GM18951 (cell line): ENCODE results near the gene SF1.

Source experiments
- POLR2A ChIP-seq: IDR thresholded peaks from 4 replicates; pipeline ENCODE4 v1.6.1; 2011; ENCODE audit warnings: mild to moderate bottlenecking; ENCODE audit not compliant: insufficient read length, insufficient read depth; ENCODE audit errors: extremely low read depth
- in situ Hi-C: fragments of 300-500 bp; cut with MboI; formaldehyde crosslinking; loops from one replicate; pipeline ENCODE4 v1.12.0; 2022; ENCODE audit warnings: low sequenced_read_pairs, mixed read lengths, inconsistent platforms; ENCODE audit not compliant: unreplicated experiment

Gene SF1

DNA sequence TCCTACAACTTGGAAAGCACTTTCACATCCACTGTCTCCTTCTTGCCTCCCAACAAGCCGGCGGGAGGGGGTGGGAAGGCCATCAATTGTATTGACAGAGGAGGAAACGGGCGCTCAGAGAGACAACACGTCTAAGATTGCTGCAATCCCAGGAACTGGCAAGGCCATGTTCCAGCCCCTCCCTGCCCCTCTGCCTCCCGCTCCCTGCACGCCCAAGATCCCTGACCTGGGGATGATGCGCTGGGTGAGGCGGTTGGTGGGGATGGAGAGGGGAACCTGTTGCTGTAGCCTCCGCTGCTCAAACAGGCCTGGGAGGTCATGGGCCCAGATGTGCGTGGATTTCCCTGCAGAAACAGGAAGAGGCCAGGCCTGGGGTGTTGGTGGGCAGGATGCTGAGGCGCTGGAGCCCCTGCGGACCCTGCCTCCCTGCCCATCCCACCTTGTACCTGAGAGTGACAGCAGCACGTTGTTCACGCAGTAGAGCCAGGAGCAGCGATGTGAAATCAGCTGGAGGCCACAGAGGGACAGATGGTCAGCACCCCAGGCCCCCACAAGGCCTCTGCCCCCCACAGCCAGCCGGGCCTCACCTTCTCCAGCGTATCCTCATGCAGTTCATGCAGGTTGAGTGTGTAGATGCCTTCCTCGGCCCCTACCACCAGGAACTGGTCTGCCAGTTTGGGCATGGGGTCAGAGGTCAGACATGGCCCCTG is 17.9 kb upstream of the SF1 start:
- in situ Hi-C loops = no loop called here
- no peak for TF ChIP-seq POLR2A

DNA sequence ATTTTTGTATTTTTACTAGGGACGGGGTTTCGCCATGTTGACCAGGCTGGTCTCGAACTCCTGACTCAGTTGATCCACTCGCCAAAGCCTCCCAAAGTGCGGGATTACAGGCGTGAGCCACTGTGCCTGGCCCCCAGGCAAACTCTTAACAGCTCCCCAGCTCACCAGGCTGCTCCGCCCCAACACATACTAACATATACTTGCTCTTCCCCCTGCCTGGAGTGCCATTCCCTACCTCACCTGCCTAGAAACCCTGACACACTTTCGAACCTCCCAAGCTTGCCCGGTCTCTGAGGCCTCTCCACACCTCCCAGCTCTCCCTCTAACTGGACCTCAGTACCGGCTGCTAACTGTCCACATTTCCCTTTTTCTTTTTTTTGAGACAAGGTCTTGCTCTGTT is 16.2 kb upstream of the SF1 start:
- in situ Hi-C loops = no loop called here

DNA sequence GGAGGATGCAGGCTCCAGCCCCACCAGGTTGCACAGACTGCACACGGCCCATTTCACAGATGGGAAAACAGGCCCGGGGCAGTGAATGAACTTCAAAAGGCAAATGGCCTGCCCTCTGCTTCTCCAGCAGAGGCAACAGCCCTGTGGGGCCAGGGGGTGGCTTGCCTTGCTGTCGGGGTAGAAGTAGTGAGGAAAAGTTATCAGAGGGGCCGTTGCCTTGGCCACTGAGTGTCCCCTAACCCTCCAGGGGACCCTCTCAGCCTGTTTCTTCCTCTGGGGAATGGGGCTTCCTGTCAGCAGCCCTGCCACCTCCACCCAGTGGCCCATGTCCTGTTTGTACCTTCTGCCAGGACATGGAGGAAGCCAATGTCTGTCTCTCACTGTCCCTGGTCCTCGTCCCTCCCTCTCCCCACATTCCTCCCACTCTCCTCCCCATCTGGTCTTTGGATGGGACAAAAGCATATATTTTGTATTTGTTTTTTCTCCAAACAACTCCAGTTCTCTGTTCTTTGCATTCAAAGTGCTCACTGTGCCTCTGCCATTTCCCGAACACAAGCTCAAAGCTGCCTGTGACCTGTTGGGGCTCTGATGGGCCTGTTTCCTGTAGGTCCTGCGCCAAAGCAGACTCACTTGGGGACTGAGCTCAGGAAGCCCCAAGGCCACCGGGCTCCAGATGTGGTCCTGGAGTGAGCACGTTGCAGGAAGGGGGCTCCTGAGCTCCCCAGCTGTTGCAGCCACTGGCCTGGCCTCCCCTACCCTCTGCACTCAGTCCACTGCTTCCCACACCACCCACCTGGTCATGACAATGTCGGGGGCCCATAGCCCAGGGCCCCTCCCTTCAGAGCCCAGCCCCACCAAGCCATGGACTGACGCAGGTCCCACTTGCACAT is 15.2 kb upstream of the SF1 start:
- in situ Hi-C loops = no loop called here
- TF ChIP-seq POLR2A = no peak

More for the DNA sequence above, 16.2 kb upstream of the SF1 start:
- TF ChIP-seq POLR2A = no peak

DNA sequence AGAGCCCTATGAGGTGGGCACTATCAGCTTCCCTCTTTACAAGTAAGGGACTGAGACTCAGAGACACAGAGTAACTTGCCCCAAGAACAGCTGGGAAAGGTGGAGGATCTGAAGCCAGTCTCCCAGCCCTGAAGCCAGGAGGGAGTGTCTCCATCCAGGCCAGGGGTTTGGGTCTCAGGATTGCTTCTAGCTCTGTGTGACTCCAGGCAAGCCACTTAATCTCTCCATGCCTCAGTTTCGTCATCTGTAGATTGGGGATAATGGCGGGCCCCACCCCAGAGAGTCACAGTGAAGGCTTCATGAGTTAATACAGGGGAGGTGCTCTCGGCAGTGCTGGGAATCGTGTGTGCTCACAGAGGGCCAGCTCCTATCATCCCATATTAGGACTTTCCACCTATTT is 14.1 kb upstream of the SF1 start:
- TF ChIP-seq POLR2A = no peak
- in situ Hi-C loops = no loop called here

DNA sequence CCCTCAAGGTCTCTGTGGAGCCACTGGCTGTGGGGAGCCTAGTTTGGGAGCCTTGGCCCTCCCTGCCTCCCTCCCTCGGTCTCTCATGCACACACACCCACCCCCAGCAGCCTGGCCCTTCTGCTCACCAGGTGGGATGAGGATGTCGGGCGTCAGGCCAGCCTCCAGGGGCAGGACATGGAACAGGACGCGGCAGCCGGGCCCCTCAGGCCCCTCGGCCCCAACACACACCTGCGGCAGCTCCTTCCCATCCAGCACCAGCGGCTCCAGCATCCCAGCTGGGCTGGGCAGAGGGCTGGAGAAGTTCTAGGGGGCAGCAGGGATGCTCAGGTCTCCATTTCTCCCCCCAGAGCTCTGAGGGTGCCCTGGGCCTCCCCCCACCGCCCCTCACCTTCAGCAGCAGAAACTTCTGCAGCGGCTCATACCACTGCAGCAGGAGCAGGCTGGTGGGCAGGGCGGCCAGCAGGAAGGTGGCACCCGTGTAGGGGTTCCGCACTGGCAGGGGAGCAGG is 13.5 kb upstream of the SF1 start:
- in situ Hi-C loops = no loop called here
- TF ChIP-seq POLR2A = no peak

DNA sequence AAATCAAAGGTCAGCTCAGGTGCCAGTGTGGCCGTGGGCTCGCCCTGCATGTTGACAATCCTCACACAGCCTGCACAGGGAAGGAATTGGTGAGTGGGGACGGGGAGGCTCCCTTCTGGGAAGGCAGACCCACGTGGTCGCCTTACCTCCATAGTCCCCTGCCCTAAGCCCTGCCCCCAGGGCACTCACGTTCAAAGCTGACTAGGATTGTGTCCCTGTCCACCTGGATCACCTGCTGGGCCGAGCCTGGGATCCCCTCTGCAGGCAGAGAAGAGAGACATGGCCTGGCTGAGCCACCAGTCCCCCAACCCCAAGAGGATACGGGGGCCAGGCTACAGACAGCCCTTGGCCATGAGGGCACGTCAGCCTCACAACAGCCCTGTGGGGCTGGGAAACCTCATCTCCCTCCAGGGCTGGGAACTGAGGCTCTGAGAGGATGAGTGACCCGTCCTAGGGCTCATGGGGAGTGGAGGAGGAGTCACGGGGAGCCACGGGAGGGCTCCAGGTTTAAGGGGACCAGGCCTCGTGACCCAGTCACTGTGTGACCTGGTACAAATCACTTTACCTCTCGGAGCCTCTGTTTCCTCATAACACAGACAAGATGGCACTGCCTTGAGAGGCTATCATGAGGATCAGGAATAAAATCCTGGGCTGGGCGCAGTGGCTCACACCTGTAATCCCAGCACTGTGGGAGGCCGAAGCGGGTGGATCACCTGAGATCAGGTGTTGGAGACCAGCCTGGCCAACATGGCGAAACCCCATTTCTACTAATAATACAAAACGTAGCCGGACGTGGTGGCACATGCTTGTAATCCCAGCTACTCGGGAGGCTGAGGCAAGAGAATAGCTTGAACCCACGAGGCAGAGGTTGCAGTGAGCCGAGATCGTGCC is 12.1 kb upstream of the SF1 start:
- in situ Hi-C loops = no loop called here
- TF ChIP-seq POLR2A = no peak

DNA sequence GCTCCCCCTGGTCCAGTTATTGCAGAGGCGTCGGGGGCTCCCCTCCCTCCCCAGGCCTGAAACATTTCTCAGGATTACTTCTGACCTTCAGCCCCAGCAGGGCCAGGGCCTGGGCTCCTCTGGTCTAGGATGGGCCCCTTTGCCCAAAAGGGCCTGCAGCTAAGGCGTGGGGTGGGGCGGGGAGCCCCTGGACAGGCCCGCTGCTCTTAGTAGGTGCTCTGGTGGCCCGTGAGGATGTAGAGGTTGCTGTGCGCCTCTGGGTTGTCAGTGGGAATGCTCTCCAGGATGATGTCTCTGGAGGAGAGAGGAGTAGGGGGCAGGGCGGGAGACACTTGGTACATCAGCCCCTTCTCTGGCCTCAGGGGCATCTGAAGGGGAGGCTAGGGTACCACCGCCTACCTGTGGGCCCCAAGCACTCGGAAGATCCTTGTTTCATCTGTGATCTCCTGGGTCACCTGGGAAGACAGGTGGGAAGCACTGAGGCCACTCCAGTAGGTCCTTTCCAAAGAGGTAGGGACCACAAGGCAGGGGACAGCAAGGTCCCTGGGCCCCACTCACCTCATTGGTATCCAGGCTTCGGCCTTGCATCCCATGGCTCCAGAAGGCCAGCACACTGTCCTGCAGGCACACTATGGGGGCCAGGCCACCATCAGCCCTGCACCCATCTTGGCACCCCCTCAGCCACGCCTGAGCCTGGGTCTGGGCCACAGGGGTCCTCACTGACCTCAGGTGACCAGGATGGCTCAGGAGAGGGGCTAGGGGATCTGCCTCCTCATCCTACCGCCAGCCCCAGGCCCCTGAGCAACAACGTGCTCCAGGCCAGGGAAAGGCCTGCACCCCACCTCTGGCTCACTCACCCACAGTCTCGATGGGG is 11.2 kb upstream of the SF1 start:
- in situ Hi-C loops = no loop called here
- TF ChIP-seq POLR2A = no peak

DNA sequence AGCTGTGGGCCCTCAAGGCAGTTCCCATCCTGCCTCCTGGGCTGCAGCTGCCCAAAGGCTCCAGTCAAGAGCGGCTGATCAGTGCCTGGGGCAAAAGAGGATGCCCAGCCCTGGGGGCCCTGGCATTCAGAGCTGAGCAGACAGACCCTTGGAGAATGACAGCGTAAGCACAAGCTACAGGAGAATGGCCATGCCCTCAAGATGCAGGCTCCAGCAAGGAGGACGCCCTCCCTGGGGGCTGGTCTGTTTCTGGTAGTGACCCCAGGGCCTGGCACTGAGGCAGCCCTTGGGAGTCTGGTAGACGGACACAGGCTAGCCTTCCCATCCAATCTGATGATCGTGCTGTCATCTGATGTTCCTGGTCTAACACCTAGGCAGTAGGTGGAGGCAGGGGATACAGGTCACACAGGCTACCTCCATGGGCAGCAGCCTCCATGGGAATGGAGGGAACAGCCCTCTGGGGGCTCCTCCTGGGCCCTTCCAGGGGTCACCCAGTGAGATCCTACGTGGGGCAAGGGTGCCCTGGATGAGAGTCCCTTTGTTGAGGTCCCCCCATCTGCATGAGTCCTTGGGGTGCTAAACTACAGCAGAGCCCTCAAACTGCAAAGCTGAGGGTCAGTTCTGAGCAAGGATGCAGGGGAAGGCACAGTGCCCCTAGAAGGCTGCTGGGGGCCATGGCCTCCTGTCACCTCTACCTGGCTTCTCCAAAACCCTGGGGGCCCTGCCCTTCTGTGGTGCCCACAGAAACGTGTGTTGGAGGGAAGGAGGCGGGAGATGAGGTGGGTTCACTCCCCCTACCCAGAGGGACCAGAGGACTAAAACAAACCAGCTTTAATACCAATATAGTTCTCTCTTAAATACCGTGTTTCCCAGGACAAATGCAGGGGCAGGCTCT is 10.2 kb upstream of the SF1 start:
- in situ Hi-C loops = no loop called here

DNA sequence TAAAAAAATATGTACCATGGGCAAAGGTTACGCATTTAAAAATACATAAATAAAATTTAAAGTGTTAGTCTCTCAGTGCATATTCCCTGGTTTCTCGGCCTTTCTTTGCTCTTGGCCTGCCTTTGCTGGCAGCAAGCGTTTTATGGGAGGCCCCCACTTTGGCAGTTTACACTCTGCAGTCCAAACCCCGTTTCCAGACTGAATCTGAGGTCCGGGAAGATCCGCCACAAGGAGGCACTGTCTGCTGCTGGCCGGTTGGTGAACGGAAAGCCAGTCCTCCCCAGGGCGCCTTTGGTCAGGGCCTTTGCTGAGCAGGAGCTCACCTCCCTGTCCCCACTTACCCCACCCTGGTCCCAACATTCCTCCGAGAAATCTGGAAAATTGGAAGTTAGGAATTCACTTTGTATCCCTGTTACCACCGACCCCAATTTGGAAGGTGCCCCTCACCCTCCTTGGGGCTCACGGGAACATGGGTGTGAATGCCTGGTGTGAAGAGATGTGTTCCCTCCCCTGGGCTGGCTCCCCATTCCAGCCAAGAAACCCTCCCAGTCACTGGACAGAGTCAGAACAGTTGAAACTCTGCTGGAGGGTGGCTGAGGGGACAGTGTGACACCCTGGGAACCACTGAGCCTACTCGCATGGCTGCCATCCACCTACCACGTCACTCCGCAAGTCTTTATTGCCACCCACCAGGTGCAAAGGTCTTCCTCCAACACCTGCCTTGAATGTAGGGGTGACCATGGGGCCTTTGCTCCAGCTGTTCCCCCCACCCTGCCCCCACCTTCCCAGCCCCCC is 9.4 kb upstream of the SF1 start:
- no peak for TF ChIP-seq POLR2A
- in situ Hi-C loops = no loop called here

More for the DNA sequence above, 10.2 kb upstream of the SF1 start:
- TF ChIP-seq POLR2A = no peak

DNA sequence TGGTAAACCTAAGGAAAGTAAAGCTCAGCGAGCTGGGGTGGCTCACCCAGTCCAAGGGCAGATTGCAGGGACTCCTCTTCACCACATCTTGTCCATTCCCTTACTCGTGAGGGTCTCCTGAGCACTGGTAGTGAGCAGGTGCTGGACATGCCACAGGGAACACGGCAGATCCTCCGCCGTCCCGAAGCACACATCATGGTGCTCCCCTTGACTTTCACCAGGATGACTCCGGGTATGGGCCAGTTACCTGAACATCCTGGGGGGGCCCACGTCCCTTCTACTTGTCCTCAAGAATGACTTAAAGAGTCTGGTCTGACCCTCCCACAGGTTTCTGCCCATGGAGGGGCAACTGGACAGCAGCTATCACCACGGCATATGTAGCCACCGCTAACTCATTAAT is 8.0 kb upstream of the SF1 start:
- no peak for TF ChIP-seq POLR2A
- in situ Hi-C loops = no loop called here
